Myometrial cell (primary cell): Measurements from ENCODE around the gene OR4D6. TPM values are rescaled to one million over a fixed set of nuclear protein-coding genes. Genes with fewer than 3 reads are reported as not detected.

ENCODE experiments used
- total RNA-seq: library from RNA; depleted of rRNA; stranded (reverse); fragments of >200 nt; gene quantifications from 2 replicates; pipeline ENCODE4 v1.2.3, GENCODE V29; 2015

The OR4D6 gene
- total RNA-seq = not detected in 2 replicates

GRCh38 chr11:59456661-59457060 lies at the start of gene OR4D6:
Gene OR4D6, plus strand, starts transcription at chr11:59456961. Its CDS starts 0 bp downstream, at chr11:59456961.

GRCh38 chr11:59426361-59427067 lies 30.2 kb upstream of the OR4D6 start, which contains the start of gene OR5A2:
Gene OR5A2, minus strand, starts transcription at chr11:59426413. Its CDS starts 3,460 bp downstream, at chr11:59422953.

GRCh38 chr11:59436169-59436568 lies 20.6 kb upstream of the OR4D6 start, which contains the start of gene OR5A1:
Gene OR5A1, plus strand, starts transcription at chr11:59436469. Its CDS starts 6,700 bp downstream, at chr11:59443169.

GRCh38 chr11:59473015-59473414 lies 16.3 kb downstream of the OR4D6 start, which contains the start of gene OR4D10:
Gene OR4D10, plus strand, starts transcription at chr11:59473315. Its CDS starts 4,115 bp downstream, at chr11:59477430.

GRCh38 chr11:59503276-59503675 lies 46.5 kb downstream of the OR4D6 start, which contains the start of gene OR4D11:
Gene OR4D11, plus strand, starts transcription at chr11:59503576. Its CDS starts 0 bp downstream, at chr11:59503576.

Other genes starting within 250 kb of the OR4D6 start
- gene MPEG1, start 244.0 kb upstream of the OR4D6 start, total RNA-seq = not detected in 2 replicates
- not detected in 2 replicates for gene OR5AN1, start 98.1 kb upstream of the OR4D6 start, total RNA-seq
- gene OR5A2, start 30.5 kb upstream of the OR4D6 start, total RNA-seq = not detected in 2 replicates
- gene OR5A1, start 20.5 kb upstream of the OR4D6 start, total RNA-seq = not detected in 2 replicates
- gene OR4D10, start 16.4 kb downstream of the OR4D6 start, total RNA-seq = not detected in 2 replicates
- gene OR4D11, start 46.6 kb downstream of the OR4D6 start, total RNA-seq = not detected in 2 replicates
- gene OR4D9, start 54.6 kb downstream of the OR4D6 start, total RNA-seq = not detected in 2 replicates
- gene OSBP, start 158.8 kb downstream of the OR4D6 start, total RNA-seq = 17.0 and 22.2 TPM in 2 replicates
- 9.2 and 16.3 TPM in 2 replicates for gene PATL1, start 212.1 kb downstream of the OR4D6 start, total RNA-seq